ENCODE data around the gene CLHC1. TPM values are rescaled to one million over a fixed set of nuclear protein-coding genes. Genes with fewer than 3 reads are reported as not detected.
A peak's percentile ranks its signal among the peaks of the same experiment; 100 is the strongest.

The CLHC1 gene
- total RNA-seq, 1 donor from 2014 or later = 24.6 TPM

- H3K9ac ChIP-seq = no peak overlapping the region
- TF ChIP-seq EZH2phosphoT487 (IDR thresholded peaks at IDR 0.05) (no peak), EZH2 (IDR thresholded peaks at IDR 0.05) (no peak)
- TF ChIP-seq, protein P1, sequence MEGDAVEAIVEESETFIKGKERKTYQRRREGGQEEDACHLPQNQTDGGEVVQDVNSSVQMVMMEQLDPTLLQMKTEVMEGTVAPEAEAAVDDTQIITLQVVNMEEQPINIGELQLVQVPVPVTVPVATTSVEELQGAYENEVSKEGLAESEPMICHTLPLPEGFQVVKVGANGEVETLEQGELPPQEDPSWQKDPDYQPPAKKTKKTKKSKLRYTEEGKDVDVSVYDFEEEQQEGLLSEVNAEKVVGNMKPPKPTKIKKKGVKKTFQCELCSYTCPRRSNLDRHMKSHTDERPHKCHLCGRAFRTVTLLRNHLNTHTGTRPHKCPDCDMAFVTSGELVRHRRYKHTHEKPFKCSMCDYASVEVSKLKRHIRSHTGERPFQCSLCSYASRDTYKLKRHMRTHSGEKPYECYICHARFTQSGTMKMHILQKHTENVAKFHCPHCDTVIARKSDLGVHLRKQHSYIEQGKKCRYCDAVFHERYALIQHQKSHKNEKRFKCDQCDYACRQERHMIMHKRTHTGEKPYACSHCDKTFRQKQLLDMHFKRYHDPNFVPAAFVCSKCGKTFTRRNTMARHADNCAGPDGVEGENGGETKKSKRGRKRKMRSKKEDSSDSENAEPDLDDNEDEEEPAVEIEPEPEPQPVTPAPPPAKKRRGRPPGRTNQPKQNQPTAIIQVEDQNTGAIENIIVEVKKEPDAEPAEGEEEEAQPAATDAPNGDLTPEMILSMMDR (IDR thresholded peaks at IDR 0.05) = no peak
- Mint-ChIP-seq H3K36me3 (no peaks in the 10 kb centered on the region), H3K27ac (peak overlapping the region; percentile 89), H3K27me3 (ENCODE audit: insufficient read depth, low read depth) (peaks cover 5% of the 10 kb centered on the region), H3K4me3 (peak overlapping the region; percentile 23), H3K4me1 (peaks cover 43% of the 10 kb centered on the region), H3K9me3 (no peaks in the 10 kb centered on the region)
- no peaks in the 10 kb centered on the region for H4K20me1 ChIP-seq (ENCODE audit: low read depth)
- peak overlapping the region; percentile 77 for H2AFZ ChIP-seq (replicated peaks)
- H3K9me3 ChIP-seq (ENCODE audit: low read depth) = no peaks in the 10 kb centered on the region
- H3F3A ChIP-seq (ENCODE audit: low read depth) = no peaks in the 10 kb centered on the region
- H3K79me2 ChIP-seq (ENCODE audit: low read depth) = no peaks in the 10 kb centered on the region
- peaks cover 24% of the 10 kb centered on the region for H3K4me1 ChIP-seq
- H3K4me2 ChIP-seq = no peak overlapping the region
- no peak overlapping the region for H3K4me3 ChIP-seq
- peak; percentile 15 for DNase-seq (ENCODE audit: low spot score)
- H3K27me3 ChIP-seq = no peaks in the 10 kb centered on the region
- no peak overlapping the region for H3K27ac ChIP-seq
- no peaks in the 10 kb centered on the region for H3K36me3 ChIP-seq
These were observed 94.8 kb downstream of the CLHC1 start for GRCh38 chr2:55137024-55137958.

DNA sequence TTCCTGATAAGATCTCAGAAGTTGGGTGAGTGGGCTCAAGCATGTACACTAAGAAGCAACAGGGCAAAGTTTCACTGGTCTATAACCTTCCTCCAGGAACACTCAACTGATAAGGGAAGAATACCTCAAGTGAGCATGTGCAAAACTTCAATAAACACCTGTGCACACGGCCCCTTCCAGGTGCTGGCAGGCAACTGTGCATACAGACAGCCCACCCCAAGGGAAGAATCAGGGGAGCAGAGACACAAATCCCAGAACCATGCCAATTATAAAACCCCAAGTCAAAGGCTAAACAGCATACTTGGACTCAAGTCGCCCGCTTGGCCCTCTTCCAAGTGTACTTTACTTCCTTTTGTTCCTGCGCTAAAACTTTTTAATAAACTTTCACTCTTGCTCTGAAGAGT lies 96.0 kb downstream of the CLHC1 start:
- Histone ChIP-seq H2AFZ (replicated peaks) (no peak overlapping the region), H4K20me1 (ENCODE audit: low read depth) (no peaks in the 10 kb centered on the region), H3K27ac (no peak overlapping the region), H3K4me1 (peaks cover 24% of the 10 kb centered on the region), H3K27me3 (no peaks in the 10 kb centered on the region), H3K4me2 (no peak overlapping the region), H3K4me3 (no peak overlapping the region), H3K9ac (no peak overlapping the region), H3K36me3 (no peaks in the 10 kb centered on the region), H3K79me2 (ENCODE audit: low read depth) (no peaks in the 10 kb centered on the region), H3K9me3 (ENCODE audit: low read depth) (no peaks in the 10 kb centered on the region), H3F3A (ENCODE audit: low read depth) (no peaks in the 10 kb centered on the region)
- no peak for DNase-seq (ENCODE audit: low spot score)
- H3K36me3 Mint-ChIP-seq = no peaks in the 10 kb centered on the region
- H3K27ac Mint-ChIP-seq = peak overlapping the region; percentile 43
- TF ChIP-seq, protein P1 (IDR thresholded peaks at IDR 0.05) = no peak
- TF ChIP-seq EZH2 (IDR thresholded peaks at IDR 0.05) (no peak), EZH2phosphoT487 (IDR thresholded peaks at IDR 0.05) (no peak)
- H3K27me3 Mint-ChIP-seq (ENCODE audit: insufficient read depth, low read depth) = peaks cover 5% of the 10 kb centered on the region
- peaks cover 43% of the 10 kb centered on the region for H3K4me1 Mint-ChIP-seq
- H3K9me3 Mint-ChIP-seq = no peaks in the 10 kb centered on the region
- no peak overlapping the region for H3K4me3 Mint-ChIP-seq

- no peak overlapping the region for H3K4me3 Mint-ChIP-seq
- no peak overlapping the region for H3K27ac Mint-ChIP-seq
- Histone ChIP-seq H3K9me3 (ENCODE audit: low read depth) (no peaks in the 10 kb centered on the region), H3K4me1 (peaks cover 24% of the 10 kb centered on the region), H3K9ac (no peak overlapping the region), H3K4me3 (no peak overlapping the region), H4K20me1 (ENCODE audit: low read depth) (no peaks in the 10 kb centered on the region), H3K27ac (no peak overlapping the region), H3K4me2 (no peak overlapping the region), H3K36me3 (no peaks in the 10 kb centered on the region), H2AFZ (replicated peaks) (no peak overlapping the region), H3K79me2 (ENCODE audit: low read depth) (no peaks in the 10 kb centered on the region), H3K27me3 (no peaks in the 10 kb centered on the region), H3F3A (ENCODE audit: low read depth) (no peaks in the 10 kb centered on the region)
- peaks cover 43% of the 10 kb centered on the region for H3K4me1 Mint-ChIP-seq
- H3K36me3 Mint-ChIP-seq = no peaks in the 10 kb centered on the region
- no peaks in the 10 kb centered on the region for H3K9me3 Mint-ChIP-seq
- H3K27me3 Mint-ChIP-seq (ENCODE audit: insufficient read depth, low read depth) = peaks cover 5% of the 10 kb centered on the region
- TF ChIP-seq EZH2 (IDR thresholded peaks at IDR 0.05) = no peak
- TF ChIP-seq EZH2phosphoT487 (IDR thresholded peaks at IDR 0.05) = no peak
- TF ChIP-seq, protein P1 (IDR thresholded peaks at IDR 0.05) = no peak
- DNase-seq (ENCODE audit: low spot score) = no peak
These were observed 96.6 kb downstream of the CLHC1 start for GRCh38 chr2:55135491-55135890.
